ENCODE results near the gene LDLRAD3.

- TF ChIP-seq EZH2 (IDR thresholded peaks at IDR 0.05; ENCODE audit: insufficient read depth, low read length), result no peak
- TF ChIP-seq CTCF (IDR thresholded peaks at IDR 0.05; ENCODE audit: insufficient read depth, low read depth, low read length), result no peak
Measured at GRCh38 chr11:35955636-35956035, 11.8 kb downstream of the LDLRAD3 start.
